ENCODE results near the gene TUBG2.
"Not testable (repeated sequence)": the region's sequence is repeated elsewhere in the genome, so short reads cannot be mapped to it uniquely, and the experiment has no call there.

Gene TUBG2

DNA sequence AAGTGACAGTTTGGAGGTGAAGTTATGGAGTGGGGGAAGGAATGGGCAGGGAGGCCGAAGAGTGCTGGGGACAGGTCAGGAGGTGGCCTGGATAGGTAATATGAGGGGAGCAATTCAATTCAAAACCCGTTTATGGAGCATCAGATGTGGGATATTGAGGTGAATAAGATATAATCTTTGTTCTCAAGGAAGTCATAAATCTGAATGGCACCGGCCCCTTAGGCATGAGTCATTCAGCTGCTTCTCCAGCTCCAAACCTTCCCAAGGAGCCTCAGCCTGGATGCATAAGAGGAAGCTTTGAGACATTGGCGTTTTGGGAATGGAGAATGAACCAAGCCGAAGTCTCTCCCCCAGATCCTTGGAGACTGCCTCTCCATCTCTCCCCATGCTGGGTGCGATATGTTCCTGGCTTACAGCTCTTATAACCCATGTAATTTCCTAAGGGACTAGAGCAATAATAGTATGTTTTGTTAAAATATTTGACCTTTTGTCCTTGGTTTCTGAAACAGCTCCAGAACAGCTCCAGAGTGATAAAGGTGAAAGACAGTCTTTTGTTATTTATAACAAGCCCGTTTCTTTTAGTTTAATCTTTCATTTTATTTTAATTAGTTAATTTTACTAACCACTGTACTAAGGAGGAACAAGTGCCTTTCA, 1.7 kb downstream of the TUBG2 start:
- TF ChIP-seq, protein P1, sequence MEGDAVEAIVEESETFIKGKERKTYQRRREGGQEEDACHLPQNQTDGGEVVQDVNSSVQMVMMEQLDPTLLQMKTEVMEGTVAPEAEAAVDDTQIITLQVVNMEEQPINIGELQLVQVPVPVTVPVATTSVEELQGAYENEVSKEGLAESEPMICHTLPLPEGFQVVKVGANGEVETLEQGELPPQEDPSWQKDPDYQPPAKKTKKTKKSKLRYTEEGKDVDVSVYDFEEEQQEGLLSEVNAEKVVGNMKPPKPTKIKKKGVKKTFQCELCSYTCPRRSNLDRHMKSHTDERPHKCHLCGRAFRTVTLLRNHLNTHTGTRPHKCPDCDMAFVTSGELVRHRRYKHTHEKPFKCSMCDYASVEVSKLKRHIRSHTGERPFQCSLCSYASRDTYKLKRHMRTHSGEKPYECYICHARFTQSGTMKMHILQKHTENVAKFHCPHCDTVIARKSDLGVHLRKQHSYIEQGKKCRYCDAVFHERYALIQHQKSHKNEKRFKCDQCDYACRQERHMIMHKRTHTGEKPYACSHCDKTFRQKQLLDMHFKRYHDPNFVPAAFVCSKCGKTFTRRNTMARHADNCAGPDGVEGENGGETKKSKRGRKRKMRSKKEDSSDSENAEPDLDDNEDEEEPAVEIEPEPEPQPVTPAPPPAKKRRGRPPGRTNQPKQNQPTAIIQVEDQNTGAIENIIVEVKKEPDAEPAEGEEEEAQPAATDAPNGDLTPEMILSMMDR (IDR thresholded peaks at IDR 0.05; ENCODE audit: low read depth, low read length), result no peak
- DNase-seq (ENCODE audit: extremely low read depth, low read depth), result no peak

DNA sequence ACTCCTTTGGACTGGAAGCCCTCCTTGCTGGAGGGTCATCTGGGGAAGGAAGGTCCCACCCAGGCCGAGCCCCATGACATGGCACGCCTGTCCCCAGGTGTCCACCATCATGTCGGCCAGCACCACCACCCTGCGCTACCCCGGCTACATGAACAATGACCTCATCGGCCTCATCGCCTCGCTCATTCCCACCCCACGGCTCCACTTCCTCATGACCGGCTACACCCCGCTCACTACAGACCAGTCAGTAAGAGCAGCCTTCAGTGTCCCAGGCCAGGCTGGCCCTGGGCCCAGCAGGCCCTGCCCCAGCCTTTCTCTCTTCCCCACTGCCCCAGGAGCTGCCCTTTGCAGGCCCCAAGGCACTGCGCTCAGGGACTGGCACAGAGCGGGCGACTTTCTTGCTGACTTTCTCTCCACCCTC, 6.5 kb downstream of the TUBG2 start:
- TF ChIP-seq, protein P1 (IDR thresholded peaks at IDR 0.05; ENCODE audit: low read depth, low read length), result no peak
- DNase-seq (ENCODE audit: extremely low read depth, low read depth), result no peak

DNA sequence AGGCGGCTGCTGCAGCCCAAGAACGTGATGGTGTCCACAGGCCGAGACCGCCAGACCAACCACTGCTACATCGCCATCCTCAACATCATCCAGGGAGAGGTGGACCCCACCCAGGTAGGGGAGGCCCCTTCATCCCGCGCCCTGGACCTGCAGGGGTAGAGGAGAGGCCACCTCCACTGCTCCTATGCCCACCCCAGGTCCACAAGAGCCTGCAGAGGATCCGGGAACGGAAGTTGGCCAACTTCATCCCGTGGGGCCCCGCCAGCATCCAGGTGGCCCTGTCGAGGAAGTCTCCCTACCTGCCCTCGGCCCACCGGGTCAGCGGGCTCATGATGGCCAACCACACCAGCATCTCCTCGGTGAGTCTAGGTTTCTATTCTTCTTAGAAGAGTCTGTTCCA, 7.0 kb downstream of the TUBG2 start:
- DNase-seq (ENCODE audit: extremely low read depth, low read depth), result not testable (repeated sequence)

DNA sequence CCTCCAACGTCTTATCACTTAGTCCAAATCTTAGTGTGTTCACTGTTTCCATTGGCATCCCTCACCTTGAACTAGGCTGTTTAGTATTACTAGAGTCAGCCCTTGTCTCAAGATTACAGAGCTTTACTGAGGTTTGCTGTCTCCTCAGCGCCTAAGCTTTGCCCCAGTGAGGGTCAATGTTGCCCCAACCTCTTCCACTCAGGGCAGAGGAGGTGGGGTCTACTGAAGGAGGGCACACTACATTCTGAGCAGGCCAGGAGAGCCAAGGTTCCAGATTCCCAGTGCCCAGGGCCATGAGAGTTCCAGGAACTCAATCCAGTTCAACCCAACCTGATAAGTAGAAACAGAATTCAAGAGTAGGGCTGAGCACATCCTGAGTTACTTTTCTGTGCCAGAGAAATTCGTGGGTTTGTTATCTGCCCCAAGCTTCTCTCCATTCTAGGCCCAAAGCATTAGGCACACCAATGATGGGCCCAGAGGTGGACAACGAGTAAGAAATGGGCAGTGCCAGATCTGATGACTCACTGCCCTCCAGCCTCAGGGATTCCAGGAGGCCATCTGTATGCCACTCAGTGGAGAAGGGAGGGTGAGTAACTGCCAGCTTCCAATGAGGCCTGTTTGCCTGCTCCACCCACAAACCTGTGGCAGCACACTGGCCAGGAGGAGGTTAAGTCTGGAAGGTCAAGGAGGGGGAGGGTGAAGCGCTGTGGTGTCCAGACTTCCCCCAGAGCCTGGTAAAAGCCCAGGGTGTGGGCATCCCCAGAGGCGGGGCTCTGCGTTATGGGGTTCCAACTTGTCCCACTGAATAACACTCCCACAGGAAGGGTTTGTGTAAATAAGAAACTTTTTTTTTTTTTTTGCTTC, 8.2 kb downstream of the TUBG2 start:
- DNase-seq (ENCODE audit: extremely low read depth, low read depth), result no peak
- TF ChIP-seq, protein P1 (IDR thresholded peaks at IDR 0.05; ENCODE audit: low read depth, low read length), result no peak

DNA sequence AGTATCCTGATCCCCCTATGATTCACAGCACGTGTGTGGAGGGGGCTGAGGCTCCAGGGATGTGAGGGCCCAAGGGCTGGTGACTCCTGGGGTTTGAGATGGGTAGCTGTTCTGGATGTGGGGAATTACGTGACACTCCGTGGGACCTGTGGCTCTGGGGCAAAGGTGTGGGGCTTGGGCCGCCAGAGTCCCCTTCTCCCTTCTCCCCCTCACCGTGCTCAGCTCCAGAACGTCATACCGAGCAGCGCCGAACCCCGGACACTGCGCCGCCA, 10.6 kb downstream of the TUBG2 start:
- DNase-seq (ENCODE audit: extremely low read depth, low read depth), result no peak
- TF ChIP-seq, protein P1 (IDR thresholded peaks at IDR 0.05; ENCODE audit: low read depth, low read length), result no peak

DNA sequence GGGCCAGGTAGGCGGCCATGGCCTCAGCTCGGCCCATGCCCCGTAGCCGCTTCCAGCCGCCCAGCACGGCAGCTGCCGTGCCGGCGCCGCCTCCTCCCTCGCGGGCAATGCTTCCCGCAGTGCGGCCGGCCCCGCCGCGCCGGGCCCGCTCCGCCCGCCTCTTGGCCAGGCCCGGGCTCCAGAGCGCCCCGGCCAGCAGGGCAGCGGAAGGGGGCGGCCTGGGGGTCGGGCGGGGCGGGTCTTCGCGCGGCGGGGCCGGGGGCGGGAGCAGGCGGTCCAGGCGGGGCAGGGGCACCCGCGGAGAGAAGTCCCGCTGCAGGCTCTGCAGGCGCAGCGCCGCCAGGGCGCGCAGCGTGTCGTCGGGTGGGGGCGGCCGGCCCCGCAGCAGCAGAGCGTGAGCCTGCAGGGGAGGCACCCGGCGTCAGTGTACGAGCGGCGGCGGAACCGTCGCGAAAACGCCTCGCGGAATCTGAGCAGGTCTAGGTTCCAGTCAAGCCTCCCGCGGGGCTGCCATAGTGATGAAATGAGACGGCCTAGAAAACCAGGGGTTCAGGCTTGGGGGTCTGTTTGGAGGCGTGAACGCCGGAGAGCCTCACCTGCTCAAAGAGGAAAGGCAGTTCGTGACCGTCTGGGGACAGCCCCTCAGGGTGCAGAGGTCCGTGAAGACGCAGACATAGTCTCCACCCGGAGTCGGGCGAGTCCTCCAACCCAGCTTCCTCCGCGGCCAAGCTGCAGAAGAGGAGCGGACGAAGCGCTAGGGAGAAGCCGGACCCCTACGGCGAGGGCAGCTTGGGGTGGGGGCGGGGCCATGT, 11.1 kb downstream of the TUBG2 start:
- no peak for DNase-seq (ENCODE audit: extremely low read depth, low read depth)

More for the DNA sequence above, 11.1 kb downstream of the TUBG2 start:
- TF ChIP-seq, protein P1 (IDR thresholded peaks at IDR 0.05; ENCODE audit: low read depth, low read length), result no peak

Data from AG09319 (cell line).